A549 (cell line): Measurements from ENCODE around the gene SMOC1. TPM values are rescaled to one million over a fixed set of nuclear protein-coding genes. Genes with fewer than 3 reads are reported as not detected.
A peak's percentile ranks its signal among the peaks of the same experiment; 100 is the strongest.

Source experiments
- ATAC-seq, 2 experiments: fragments of 200-7000 bp in 1 of 2; fragments of >200 bp in 1 of 2; cut with Nextera tagmentation in 1 of 2; cut with Tn5 transposase in 1 of 2; 3 replicates each; pipeline versions ENCODE4 v1.8.0 to v1.9.1; 2018 to 2020; ENCODE audit warnings: mild to moderate bottlenecking in 1 of 2, moderate library complexity in 1 of 2
- CTCF ChIA-PET: fragments of 300-600 bp; sonication (Branson Sonifier 250); formaldehyde crosslinking; extraction: SDS; loops from one replicate; lab custom pipeline; 2021; ENCODE audit warnings: antibody characterized with exemption, inconsistent platforms; lab: Yijun Ruan, JAX
- POLR2A ChIA-PET: fragments of 350-600 bp; formaldehyde crosslinking; extraction: SDS; loops from one replicate; lab custom pipeline; 2021; ENCODE audit warnings: antibody characterized with exemption, inconsistent platforms; lab: Yijun Ruan, JAX
- DNase-seq, 2 experiments: peaks; one replicate each; pipeline versions ENCODE4 v3.0.0 to v3.0.0-alpha.2; 2011 to 2016; ENCODE audit warnings: low read depth in 1 of 2, low spot score in 1 of 2
- FAIRE-seq: peaks from 2 replicates; lab custom pipeline; 2011; peaks lifted over from hg19 to GRCh38; lab: Jason Lieb, UNC
- H3K27ac ChIP-seq, 2 experiments: fragments of >200 bp; sonication (Bioruptor Twin); formaldehyde crosslinking; 3 replicates each; pipeline ENCODE4 v1.5.1; 2016 to 2017
- H3K4me1 ChIP-seq: fragments of >200 bp; sonication (Bioruptor Twin); formaldehyde crosslinking; 3 replicates; pipeline ENCODE4 v1.6.1; 2016
- H3K4me2 ChIP-seq: fragments of >200 bp; sonication (Bioruptor Twin); formaldehyde crosslinking; 3 replicates; pipeline ENCODE4 v1.6.1; 2016
- H3K4me3 ChIP-seq: fragments of >200 bp; sonication (Bioruptor Twin); formaldehyde crosslinking; 3 replicates; pipeline ENCODE4 v1.5.1; 2016
- H3K9me3 ChIP-seq: fragments of >200 bp; sonication (Bioruptor Twin); formaldehyde crosslinking; 3 replicates; pipeline ENCODE4 v1.6.1; 2016
- BHLHE40 ChIP-seq: IDR thresholded peaks from 2 replicates; pipeline ENCODE4 v1.6.1; 2012; ENCODE audit warnings: low read depth, low read length, inconsistent platforms
- CBX2 ChIP-seq: fragments of 200-600 bp; sonication (generic); IDR thresholded peaks from 2 replicates; pipeline ENCODE4 v1.6.1; 2016; ENCODE audit warnings: low read depth, mild to moderate bottlenecking, borderline replicate concordance
- CBX8 ChIP-seq: fragments of 200-600 bp; sonication (generic); IDR thresholded peaks from 2 replicates; pipeline ENCODE4 v1.6.1; 2016
- EHF ChIP-seq: fragments of 250-450 bp; sonication (Bioruptor Pico); IDR thresholded peaks from 2 replicates; pipeline ENCODE4 v1.5.0; 2020; ENCODE audit warnings: mild to moderate bottlenecking
- EP300 ChIP-seq, 2 experiments: fragments of >200 bp; sonication (Bioruptor Twin); formaldehyde crosslinking; IDR thresholded peaks; 2 replicates in 1 of 2; 3 replicates in 1 of 2; pipeline ENCODE4 v1.6.1; 2016 to 2017
- GATA3 ChIP-seq: IDR thresholded peaks from 2 replicates; pipeline ENCODE4 v1.6.1; 2012; ENCODE audit warnings: borderline replicate concordance
- HDAC2 ChIP-seq: fragments of 200-600 bp; sonication (generic); IDR thresholded peaks from 2 replicates; pipeline ENCODE4 v1.6.1; 2016
- HOXB13 ChIP-seq: fragments of 250-450 bp; sonication (Bioruptor Pico); IDR thresholded peaks from 2 replicates; pipeline ENCODE4 v1.5.0; 2020; ENCODE audit warnings: low read depth, mild to moderate bottlenecking, moderate library complexity
- JUN ChIP-seq, 2 experiments: fragments of >200 bp; sonication (Bioruptor Twin); formaldehyde crosslinking; IDR thresholded peaks; 2 replicates in 1 of 2; 3 replicates in 1 of 2; pipeline ENCODE4 v1.6.1; 2016 to 2017
- KDM1A ChIP-seq: fragments of 200-600 bp; sonication (generic); IDR thresholded peaks from 2 replicates; pipeline ENCODE4 v1.6.1; 2016; ENCODE audit warnings: low read depth, mild to moderate bottlenecking
- MYC ChIP-seq: IDR thresholded peaks from 2 replicates; pipeline ENCODE4 v1.6.1; 2012; ENCODE audit warnings: mild to moderate bottlenecking, inconsistent platforms, low read length, improper control_type of control experiment, borderline replicate concordance
- POLR2AphosphoS2 ChIP-seq: conservative IDR thresholded peaks from 2 replicates; pipeline ENCODE4 v1.6.1; 2012; ENCODE audit warnings: low read length, improper control_type of control experiment, inconsistent platforms
- RAD21 ChIP-seq, 2 experiments: fragments of >200 bp in 1 of 2; sonication (Bioruptor Twin) in 1 of 2; formaldehyde crosslinking in 1 of 2; IDR thresholded peaks in 1 of 2; conservative IDR thresholded peaks in 1 of 2; 2 replicates in 1 of 2; 3 replicates in 1 of 2; pipeline ENCODE4 v1.6.1; 2012 to 2018; ENCODE audit warnings: inconsistent platforms in 1 of 2
- RARB ChIP-seq: fragments of 250-450 bp; sonication (Bioruptor Pico); IDR thresholded peaks from 2 replicates; pipeline ENCODE4 v1.8.0; 2021; ENCODE audit warnings: mild to moderate bottlenecking, moderate library complexity
- RFX5 ChIP-seq: fragments of 450-650 bp; IDR thresholded peaks from 2 replicates; pipeline ENCODE4 v1.7.1; 2014; ENCODE audit warnings: antibody characterized with exemption, mild to moderate bottlenecking, moderate library complexity
- SREBF2 ChIP-seq: fragments of 450-650 bp; IDR thresholded peaks from 2 replicates; pipeline ENCODE4 v1.6.1; 2014; ENCODE audit warnings: mild to moderate bottlenecking, moderate library complexity
- TFCP2L1 ChIP-seq: fragments of 250-450 bp; sonication (Bioruptor Pico); IDR thresholded peaks from 2 replicates; pipeline ENCODE4 v1.5.0; 2021; ENCODE audit warnings: mild to moderate bottlenecking
- TP53 ChIP-seq: fragments of 250-450 bp; sonication (Bioruptor Pico); IDR thresholded peaks from 2 replicates; pipeline ENCODE4 v1.5.0; 2021; ENCODE audit warnings: mild to moderate bottlenecking, moderate library complexity
- ZC3H11A ChIP-seq: fragments of 450-650 bp; IDR thresholded peaks from 2 replicates; pipeline ENCODE4 v1.6.1; 2014; ENCODE audit warnings: antibody characterized with exemption, mild to moderate bottlenecking
- ZFP36 ChIP-seq: fragments of 450-650 bp; IDR thresholded peaks from 2 replicates; pipeline ENCODE4 v1.6.1; 2014; ENCODE audit warnings: borderline replicate concordance; ENCODE audit not compliant: partially characterized antibody
- ZNF302 ChIP-seq: fragments of 250-450 bp; sonication (Bioruptor Pico); IDR thresholded peaks from 2 replicates; pipeline ENCODE4 v1.9.0; 2021; ENCODE audit warnings: inconsistent platforms, mild to moderate bottlenecking, moderate library complexity
- WGBS: methylation state at CpG from one replicate; pipeline ENCODE4 v1.1.6; 2017; ENCODE audit errors: missing lambda C conversion rate; 5-methylcytosine and 5-hydroxymethylcytosine counted together
- polyA plus RNA-seq, 4 experiments: library from polyadenylated mRNA; depleted of rRNA in 3 of 4; stranded (reverse); fragments of >200 nt; fragmentation: RNase III in 1 of 4; extraction: RNeasy Plus Mini Kit Qiagen cat#74134 plus additional on column Dnase treatment in 1 of 4; gene quantifications; 2 replicates in 3 of 4; 3 replicates in 1 of 4; pipeline ENCODE4 v1.2.3, GENCODE V29; 2011 to 2017
- TF ChIP-seq, protein P1 (sequence below): fragments of 150-350 bp; IDR thresholded peaks from 2 replicates; pipeline ENCODE4 v1.6.1; 2014; ENCODE audit warnings: low read depth, mild to moderate bottlenecking, low read length
- TF ChIP-seq, protein P2 (sequence below): IDR thresholded peaks from 2 replicates; pipeline ENCODE4 v1.6.1; 2012
- TF ChIP-seq, protein P3 (sequence below): IDR thresholded peaks from 2 replicates; pipeline ENCODE4 v1.6.1; 2012; ENCODE audit warnings: low read depth, borderline replicate concordance
- TF ChIP-seq, protein P4 (sequence below): fragments of >200 bp; sonication (Bioruptor Twin); formaldehyde crosslinking; IDR thresholded peaks from 3 replicates; pipeline ENCODE4 v1.5.1; 2016
- TF ChIP-seq, protein P5 (sequence below): fragments of 200-600 bp; sonication (generic); IDR thresholded peaks from 2 replicates; pipeline ENCODE4 v1.6.1; 2016; ENCODE audit warnings: antibody characterized with exemption, mild to moderate bottlenecking, moderate library complexity

The SMOC1 gene
- polyA plus RNA-seq, 2 of the 4 experiments (the other 2 are of a cell fraction), result 12.2 to 18.4 TPM

DNA sequence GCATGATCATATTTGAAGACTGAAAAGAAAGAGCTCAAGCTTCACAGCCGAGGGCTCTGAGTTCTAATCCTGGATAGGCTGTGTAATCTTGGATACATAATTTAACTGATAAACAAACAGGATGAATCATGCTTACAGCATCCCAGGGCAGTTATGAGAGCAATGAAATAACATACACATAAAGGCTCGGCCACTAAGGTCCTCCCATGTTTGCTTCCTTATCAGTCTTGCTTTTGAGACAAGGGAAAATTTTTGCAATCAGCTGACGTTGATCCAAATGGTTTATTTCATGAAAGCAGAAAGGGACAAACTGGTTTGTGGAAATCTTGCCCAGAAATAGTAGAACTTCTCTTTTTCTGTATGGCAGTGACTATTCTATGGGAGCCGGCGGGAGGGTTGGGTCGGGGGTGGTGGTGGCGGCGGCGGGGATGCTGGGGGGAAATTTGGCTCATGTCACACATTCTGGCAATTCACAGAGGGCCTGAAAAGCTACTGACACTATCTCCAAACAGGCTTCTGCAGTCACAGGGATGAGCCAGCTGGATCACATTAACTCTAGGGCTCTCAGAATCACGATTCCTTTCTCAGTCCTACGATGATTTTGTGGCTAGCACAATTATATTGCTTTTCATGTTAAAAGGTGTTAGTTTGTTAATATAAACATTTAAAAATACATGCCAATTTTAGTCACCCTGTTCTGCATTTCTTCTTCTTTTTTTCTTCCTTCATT is 185.1 kb downstream of the SMOC1 start:
- H3K4me2 ChIP-seq, result no peak overlapping the region; the same call in 2 of the 3 replicates
- FAIRE-seq (no peak), DNase-seq (peak in 1 of 2 experiments; percentile 27), ATAC-seq (no peak; a peak in 1 of 6 replicates)
- peaks cover 22% of the 10 kb centered on the region for H3K4me1 ChIP-seq
- WGBS, result 60% methylated on average over 10 of the region's 11 CpGs
- ChIA-PET CTCF (interaction anchor here (0.9 to 4.2 kb wide), 6 partner anchors 9 to 246 kb away, joined by 3 to 34 read pairs (median 8); no protein-coding TSS in a partner anchor), POLR2A (no interaction called here)
- H3K4me3 ChIP-seq, result no peak overlapping the region
- no peak for TF ChIP-seq ZFP36
- TF ChIP-seq EHF (CRISPR knock-in tag), result no peak
- no peak for TF ChIP-seq GATA3
- no peak for TF ChIP-seq TP53 (CRISPR knock-in tag)
- no peak for TF ChIP-seq ZC3H11A
- TF ChIP-seq BHLHE40, result no peak
- no peak for TF ChIP-seq ZNF302 (CRISPR knock-in tag)
- no peak for TF ChIP-seq CBX2
- no peak for TF ChIP-seq RARB (CRISPR knock-in tag)
- no peak for TF ChIP-seq RFX5
- no peak for TF ChIP-seq EP300 (IDR thresholded peaks at IDR 0.05)
- no peak for TF ChIP-seq HOXB13
- TF ChIP-seq HDAC2, result no peak
- TF ChIP-seq, protein P1, sequence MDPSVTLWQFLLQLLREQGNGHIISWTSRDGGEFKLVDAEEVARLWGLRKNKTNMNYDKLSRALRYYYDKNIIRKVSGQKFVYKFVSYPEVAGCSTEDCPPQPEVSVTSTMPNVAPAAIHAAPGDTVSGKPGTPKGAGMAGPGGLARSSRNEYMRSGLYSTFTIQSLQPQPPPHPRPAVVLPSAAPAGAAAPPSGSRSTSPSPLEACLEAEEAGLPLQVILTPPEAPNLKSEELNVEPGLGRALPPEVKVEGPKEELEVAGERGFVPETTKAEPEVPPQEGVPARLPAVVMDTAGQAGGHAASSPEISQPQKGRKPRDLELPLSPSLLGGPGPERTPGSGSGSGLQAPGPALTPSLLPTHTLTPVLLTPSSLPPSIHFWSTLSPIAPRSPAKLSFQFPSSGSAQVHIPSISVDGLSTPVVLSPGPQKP, result no peak
- TF ChIP-seq, protein P2, sequence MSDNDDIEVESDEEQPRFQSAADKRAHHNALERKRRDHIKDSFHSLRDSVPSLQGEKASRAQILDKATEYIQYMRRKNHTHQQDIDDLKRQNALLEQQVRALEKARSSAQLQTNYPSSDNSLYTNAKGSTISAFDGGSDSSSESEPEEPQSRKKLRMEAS, result no peak
- no peak for TF ChIP-seq JUN (IDR thresholded peaks at IDR 0.05)
- no peak for TF ChIP-seq TFCP2L1 (CRISPR knock-in tag)
- TF ChIP-seq POLR2AphosphoS2, result no peak
- no peak for TF ChIP-seq MYC
- TF ChIP-seq, protein P3, sequence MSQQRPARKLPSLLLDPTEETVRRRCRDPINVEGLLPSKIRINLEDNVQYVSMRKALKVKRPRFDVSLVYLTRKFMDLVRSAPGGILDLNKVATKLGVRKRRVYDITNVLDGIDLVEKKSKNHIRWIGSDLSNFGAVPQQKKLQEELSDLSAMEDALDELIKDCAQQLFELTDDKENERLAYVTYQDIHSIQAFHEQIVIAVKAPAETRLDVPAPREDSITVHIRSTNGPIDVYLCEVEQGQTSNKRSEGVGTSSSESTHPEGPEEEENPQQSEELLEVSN, result no peak
- no peaks in the 10 kb centered on the region for H3K9me3 ChIP-seq
- H3K27ac ChIP-seq, result peak overlapping the region in 1 of 2 experiments; percentile 23; a peak in 2 of 6 replicates

DNA sequence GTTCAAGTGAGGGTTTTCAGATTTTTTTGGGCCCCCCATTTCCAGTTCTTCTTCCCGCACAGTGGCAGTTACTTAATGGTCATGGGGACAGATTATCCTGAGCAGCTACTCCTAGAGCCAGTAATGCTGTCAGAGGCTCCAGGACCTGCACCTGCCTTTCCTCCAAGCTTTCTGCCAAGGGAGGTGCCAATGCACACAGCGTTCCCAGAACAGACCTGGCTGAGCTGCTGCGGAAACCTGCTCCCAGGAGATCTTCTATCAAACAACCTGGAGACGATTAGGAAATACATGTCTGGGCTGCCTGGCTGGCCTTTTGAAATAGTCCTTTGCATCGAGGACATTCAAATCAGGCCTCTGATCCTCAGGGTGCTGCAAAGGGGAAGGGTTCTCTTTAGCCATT is 188.6 kb downstream of the SMOC1 start:
- Histone ChIP-seq H3K4me2 (no peak overlapping the region), H3K9me3 (no peaks in the 10 kb centered on the region), H3K4me1 (peaks cover 17% of the 10 kb centered on the region), H3K27ac (peak overlapping the region in 1 of 2 experiments; percentile 34; a peak in 1 of 6 replicates), H3K4me3 (no peak overlapping the region)
- ATAC-seq (no peak), DNase-seq (no peak), FAIRE-seq (no peak)
- ChIA-PET CTCF (interaction anchor here (0.9 to 3.9 kb wide), 4 partner anchors 8 to 250 kb away, joined by 3 to 19 read pairs (median 12); no protein-coding TSS in a partner anchor), POLR2A (no interaction called here)
- TF ChIP-seq SREBF2 (no peak), KDM1A (no peak), MYC (no peak), POLR2AphosphoS2 (no peak), CBX8 (no peak), HOXB13 (no peak), RAD21 (conservative IDR thresholded peaks at IDR 0.05 in 1 of 2, IDR thresholded peaks at IDR 0.05 in 1 of 2) (no peak), GATA3 (no peak)
- TF ChIP-seq, protein P4, sequence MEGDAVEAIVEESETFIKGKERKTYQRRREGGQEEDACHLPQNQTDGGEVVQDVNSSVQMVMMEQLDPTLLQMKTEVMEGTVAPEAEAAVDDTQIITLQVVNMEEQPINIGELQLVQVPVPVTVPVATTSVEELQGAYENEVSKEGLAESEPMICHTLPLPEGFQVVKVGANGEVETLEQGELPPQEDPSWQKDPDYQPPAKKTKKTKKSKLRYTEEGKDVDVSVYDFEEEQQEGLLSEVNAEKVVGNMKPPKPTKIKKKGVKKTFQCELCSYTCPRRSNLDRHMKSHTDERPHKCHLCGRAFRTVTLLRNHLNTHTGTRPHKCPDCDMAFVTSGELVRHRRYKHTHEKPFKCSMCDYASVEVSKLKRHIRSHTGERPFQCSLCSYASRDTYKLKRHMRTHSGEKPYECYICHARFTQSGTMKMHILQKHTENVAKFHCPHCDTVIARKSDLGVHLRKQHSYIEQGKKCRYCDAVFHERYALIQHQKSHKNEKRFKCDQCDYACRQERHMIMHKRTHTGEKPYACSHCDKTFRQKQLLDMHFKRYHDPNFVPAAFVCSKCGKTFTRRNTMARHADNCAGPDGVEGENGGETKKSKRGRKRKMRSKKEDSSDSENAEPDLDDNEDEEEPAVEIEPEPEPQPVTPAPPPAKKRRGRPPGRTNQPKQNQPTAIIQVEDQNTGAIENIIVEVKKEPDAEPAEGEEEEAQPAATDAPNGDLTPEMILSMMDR, result no peak
- TF ChIP-seq, protein P5, sequence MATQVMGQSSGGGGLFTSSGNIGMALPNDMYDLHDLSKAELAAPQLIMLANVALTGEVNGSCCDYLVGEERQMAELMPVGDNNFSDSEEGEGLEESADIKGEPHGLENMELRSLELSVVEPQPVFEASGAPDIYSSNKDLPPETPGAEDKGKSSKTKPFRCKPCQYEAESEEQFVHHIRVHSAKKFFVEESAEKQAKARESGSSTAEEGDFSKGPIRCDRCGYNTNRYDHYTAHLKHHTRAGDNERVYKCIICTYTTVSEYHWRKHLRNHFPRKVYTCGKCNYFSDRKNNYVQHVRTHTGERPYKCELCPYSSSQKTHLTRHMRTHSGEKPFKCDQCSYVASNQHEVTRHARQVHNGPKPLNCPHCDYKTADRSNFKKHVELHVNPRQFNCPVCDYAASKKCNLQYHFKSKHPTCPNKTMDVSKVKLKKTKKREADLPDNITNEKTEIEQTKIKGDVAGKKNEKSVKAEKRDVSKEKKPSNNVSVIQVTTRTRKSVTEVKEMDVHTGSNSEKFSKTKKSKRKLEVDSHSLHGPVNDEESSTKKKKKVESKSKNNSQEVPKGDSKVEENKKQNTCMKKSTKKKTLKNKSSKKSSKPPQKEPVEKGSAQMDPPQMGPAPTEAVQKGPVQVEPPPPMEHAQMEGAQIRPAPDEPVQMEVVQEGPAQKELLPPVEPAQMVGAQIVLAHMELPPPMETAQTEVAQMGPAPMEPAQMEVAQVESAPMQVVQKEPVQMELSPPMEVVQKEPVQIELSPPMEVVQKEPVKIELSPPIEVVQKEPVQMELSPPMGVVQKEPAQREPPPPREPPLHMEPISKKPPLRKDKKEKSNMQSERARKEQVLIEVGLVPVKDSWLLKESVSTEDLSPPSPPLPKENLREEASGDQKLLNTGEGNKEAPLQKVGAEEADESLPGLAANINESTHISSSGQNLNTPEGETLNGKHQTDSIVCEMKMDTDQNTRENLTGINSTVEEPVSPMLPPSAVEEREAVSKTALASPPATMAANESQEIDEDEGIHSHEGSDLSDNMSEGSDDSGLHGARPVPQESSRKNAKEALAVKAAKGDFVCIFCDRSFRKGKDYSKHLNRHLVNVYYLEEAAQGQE, result no peak
- WGBS, result 82% methylated on average over 5 of the region's 5 CpGs
